Cardiac septum (tissue), 1 donor: ENCODE results near the gene ABLIM2. TPM values are rescaled to one million over a fixed set of nuclear protein-coding genes. Genes with fewer than 3 reads are reported as not detected.

Experiments
- DNase-seq: peaks from one replicate; pipeline ENCODE4 v3.0.0-alpha.2; 2020; ENCODE audit warnings: low spot score
- intact Hi-C: fragments of 100-400 bp; cut with DNase I; formaldehyde crosslinking; loops from one replicate; pipeline ENCODE4 v1.14.0; 2022
- total RNA-seq: library from RNA; stranded (reverse); fragmentation: NEBNext Ultra II Directional; extraction: Animal tissue kit (Norgen Biotek cat#: 25700); gene quantifications from one replicate; pipeline ENCODE4 v1.2.1, GENCODE V29; 2021
- donor health status: DM: no; HTN: no; CAD: no.

ABLIM2 gene
- total RNA-seq, 1 donor from 2014 or later: 22.6 TPM

DNA sequence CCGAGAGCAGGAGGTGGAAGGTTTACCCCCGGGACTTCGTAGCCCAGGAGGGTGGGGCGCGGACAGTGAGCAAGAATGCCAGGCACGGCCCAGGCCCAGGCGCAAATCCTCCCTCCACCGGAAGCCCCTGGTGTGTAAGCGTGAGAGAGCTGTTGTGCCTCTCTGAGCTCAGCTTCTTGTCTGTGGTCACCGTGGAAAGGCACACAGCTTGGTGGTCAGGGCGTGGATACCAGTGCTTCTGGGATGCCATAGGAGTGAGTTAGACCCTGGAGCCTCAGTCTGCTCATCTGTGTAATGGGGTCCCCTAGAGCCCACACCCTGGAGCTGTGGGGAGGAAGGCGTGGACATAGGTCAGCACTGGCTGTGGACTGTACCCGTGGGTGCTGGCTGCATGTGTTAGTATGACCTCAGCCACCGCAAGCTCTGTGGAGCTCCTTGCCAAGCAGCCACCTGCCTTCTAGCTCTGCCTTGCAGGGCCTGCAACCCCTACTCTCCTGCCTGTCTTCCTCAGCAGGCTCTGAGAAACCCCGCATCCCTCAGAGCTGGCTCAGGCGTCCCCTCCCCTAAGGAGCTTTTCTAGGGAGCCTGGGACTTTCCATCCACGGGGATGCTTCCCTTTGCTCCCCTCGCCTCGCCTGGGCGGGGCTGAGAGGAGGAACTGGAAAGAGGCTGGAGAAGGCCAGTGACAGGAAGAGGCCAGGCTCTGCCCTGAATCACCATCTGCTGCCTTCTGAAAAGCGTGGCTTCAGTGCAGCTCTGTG lies 190.9 kb downstream of the ABLIM2 start:
- intact Hi-C loops: no loop called here
- DNase-seq: no peak

DNA sequence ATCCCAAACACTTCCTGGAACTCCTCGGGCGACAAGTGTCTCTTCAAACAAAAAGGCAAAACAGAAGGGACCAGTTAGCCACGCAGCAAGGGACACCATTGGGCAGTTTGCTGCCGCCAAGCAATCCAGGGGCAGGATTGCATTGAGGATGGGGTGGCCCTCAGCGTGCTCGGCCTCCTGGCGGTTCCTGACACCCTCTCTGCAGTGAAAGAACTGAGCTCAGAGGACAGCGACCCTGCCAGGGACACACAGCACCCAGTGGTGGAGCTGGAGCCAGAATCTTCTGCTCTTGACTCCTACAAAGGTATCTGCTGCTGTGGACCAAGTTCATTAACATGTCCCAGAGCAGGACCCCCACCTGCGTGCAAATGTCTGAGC lies 191.6 kb downstream of the ABLIM2 start:
- intact Hi-C loops: no loop called here
- no peak for DNase-seq

DNA sequence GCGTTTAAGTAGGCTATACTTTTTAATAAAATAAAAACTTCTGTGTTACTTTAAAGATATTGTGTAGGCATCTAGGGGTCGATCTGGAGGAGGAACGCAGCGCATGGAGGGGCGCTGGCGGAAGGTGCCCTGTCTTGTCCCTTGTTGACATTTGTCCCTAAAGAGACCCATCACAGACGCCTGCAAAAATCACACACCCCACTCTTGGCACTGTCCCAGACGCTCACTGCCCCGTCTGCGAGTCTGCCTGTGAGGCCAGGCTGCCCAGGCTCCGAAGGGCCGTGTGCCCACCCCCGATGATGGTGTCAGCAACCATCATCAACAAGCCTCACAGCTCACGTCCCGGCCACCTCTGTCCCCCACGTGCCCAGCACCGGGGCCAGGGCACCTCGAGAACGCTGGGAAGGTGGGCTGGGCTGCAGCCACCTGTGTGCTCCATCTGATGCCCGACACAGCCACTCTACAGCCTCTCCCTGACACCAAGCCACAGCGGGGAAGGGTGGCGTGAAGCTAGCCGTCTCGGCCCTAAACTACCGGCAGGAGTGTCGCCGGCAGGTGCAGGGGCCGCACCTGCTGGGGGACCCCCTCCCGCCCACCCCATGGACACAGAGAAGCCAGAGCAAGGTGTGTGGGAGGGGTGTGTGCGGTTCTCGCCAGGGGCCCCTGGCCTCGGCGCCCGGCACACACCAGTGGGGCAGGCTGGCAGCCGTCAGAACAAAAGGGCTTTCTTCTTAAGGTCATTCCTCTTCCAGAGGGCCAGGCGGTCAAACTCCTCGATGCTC lies 192.1 kb downstream of the ABLIM2 start:
- intact Hi-C loops: no loop called here
- DNase-seq: no peak

DNA sequence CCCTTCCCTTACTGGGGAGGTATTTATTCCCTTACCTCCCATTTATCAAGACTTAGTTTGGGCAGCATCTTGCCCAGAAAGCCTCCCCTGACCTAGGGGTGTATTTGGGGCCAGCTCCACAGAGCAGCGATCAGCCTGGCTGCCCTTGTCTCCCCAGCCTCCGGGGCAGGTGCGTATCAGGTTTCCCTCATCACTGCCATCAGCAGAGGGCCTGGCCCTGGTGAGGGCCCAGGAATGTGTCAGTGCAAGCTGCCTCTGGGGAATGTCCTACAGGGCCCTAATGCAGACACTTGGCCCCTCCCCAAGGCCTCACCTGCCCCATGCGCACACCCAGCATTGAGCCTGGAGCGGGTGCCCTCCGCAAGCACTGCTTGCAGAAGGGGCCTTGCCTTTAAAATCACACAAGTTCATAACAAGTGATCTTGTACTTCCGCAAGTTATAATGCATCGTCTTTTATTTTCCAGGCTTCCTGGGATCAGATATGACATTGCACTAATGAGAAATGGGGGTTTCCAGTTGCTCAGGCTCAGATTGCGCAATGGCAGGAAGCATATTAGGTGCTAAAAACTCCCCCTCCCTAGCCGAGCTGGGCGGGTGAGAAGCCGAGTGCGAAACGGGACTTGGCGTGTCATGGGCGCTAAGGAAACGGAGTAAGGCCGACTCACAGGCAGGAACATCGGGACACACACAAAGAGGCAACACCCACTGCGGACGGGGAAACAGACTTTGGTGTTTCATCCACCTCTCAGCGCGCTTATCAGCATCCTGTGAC lies 193.5 kb downstream of the ABLIM2 start:
- DNase-seq: no peak
- intact Hi-C loops: no loop called here

DNA sequence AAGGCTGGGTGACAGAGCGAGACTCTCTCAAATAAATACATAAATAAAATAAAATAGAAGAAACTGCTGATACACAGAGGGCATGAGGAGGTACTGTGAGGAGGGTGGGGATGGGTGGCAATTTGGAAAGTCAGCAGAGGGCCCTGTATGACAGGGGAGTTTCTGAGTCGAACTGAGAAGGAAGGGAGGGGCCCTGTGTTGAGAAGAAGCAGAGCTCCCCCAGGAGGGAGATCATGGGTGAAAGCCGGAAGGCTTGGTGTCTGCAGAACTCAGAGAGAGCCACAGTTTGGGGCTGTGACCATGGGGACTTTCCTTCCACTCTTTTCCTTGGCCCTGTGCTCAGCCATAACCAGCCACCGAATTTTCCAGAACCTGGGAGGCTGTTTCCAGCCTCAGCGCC lies 194.2 kb downstream of the ABLIM2 start:
- intact Hi-C loops: no loop called here
- DNase-seq: no peak

DNA sequence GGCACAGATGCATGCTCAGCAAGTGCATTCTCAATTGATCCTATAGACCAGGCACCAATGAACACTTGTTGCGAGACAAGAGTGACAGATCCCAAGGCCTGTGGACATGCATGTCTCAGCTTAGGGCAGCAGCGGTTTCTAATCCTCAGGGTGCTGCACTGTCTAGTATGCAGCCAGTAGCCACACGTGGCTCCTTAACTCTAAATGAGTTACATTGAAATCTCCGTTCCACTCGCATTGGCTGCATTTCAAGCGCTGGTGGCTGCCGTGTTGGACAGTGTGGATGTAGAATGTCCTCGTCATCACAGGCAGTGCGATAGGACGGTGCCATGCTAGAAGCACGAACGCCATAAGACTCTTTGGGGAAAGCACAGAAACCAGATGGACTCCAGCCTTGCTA lies 194.9 kb downstream of the ABLIM2 start:
- DNase-seq: no peak
- intact Hi-C loops: no loop called here

DNA sequence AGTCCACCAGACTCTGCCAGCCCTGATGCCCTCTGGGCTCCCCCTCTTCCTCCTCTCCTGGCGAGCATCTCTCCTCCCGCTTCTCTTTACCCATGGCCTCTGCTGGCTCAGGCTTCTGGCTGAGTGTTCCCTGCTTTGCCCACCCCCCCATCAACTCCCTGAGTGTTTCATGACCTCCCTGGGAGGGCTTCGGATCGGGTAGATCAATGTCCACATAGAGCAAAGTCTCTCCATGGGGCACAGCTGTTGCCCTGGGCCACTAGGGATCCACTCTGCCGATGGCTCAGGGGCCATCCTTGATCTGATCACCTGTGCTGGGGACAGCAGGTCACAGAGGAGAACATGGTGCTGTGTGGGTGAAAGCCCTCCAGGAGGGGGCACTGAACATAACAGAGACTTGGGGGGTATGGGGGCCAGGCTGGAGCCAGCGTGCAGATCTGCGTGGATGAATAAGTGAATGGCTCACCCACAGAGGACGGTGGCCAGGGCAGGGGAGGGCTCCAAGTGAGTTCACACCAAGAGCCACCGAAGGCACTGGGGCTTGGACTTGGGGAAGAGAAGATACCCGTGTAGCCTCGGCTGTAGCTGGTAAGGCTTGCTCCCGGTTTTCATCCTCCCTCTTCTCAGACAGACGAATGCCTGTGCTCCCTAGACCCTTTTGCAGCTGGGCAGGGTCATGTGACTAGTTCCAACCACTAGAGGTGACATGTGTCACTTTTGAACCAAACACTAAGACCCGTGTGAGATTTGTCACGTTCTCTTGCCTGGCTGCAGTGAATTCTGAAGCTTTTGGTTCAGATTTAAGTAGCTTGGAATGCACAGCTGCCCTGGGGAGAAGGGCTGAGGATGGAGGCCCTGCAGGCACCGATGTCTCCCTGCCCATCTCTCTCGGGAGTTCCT lies 195.8 kb downstream of the ABLIM2 start:
- intact Hi-C loops: no loop called here
- DNase-seq: no peak

DNA sequence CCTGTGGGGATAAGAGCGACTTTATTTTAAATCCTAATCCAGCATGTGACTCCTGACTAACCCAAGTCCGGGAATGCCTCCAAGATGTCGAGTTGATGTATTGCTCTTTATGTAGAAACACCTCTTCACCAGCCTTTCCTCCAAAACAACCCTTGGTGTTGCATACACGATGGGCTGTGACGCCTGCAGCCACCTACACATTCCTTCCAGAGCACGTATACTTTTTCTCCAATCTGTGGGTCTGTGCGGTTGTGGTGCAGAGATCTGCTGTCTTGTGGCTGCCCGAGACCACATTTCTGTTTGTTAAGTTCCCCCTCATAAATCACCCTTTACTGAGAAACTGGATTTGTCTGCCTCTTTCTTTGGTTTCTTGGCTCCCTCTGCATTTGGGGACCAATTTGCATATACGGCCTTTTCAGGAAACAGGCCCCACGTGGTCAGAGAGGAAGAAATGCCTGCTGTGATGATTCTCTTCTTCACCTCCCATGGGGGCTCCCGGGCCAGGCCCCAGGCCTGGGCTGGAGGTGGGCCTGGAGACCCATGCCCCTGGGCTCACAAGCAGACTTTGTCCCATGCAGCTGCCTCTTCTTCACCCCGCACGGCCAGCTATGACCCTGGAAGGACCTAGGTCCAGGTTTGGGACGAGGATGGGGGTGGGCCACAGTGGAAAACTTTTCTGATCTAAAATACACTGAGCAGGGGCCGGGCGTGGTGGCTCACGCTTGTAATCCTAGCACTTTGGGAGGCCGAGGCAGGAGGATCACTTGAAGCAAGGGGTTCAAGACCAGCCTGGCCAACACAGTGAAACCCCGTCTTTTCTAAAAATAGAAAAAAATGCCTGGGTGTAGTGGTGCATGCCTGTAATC lies 197.6 kb downstream of the ABLIM2 start:
- intact Hi-C loops: no loop called here
- no peak for DNase-seq

DNA sequence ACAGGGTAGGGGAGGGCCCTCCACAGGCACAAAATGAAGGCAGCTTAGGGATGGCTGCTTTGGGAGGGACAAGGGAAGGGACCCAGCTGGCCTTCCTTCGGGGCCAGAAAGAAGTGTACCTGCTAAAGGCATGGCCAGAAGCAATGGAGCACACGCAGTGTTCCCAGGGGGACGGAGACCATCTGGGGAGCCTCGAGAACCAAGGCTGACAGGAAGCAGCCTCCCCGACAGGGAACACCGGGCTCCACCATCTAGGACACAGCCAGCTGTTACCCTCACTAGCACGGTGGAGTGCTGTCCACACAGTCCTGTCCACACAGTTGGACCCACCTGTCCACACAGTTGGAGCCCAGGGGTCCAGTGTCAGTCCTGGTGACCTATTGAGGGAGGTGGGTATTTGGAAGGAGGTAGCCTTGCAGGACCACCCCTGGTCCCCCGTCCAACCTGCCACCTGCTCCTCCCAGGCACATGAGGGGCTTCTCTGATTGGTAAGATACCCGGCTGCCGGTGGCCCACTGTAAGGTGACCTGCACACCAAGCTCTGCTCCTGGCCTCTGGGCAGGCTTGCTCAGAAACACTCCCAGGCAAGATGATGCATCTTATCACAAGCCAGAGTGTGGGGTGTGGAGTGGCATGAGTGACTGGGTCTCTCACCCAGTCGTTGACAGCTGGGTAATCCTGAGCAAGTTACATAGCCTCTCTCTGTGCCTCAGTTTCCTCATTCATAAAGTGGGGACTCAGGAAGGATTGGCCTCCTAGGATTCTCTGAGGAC lies 198.4 kb downstream of the ABLIM2 start:
- intact Hi-C loops: no loop called here
- DNase-seq: no peak

DNA sequence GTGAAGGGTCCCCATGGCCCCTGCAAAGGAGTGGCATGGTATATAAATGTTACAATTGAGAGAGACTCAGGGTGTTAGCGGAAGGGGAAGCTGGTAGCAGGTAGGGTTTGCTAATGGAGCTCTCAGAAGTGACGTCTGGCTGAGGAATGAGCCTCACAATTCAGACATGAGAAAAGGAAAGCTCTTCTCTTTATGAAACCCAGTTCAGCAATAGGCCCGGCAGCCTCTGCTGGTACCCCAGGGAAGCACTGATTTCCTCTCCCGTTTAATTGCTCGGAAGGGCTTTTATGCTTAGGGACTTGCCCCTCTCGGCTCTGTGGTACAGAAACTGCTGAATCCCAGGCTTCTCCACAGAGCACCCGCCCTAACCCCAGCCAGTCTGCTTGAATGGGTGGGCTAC lies 199.5 kb downstream of the ABLIM2 start:
- intact Hi-C loops: no loop called here
- no peak for DNase-seq

DNA sequence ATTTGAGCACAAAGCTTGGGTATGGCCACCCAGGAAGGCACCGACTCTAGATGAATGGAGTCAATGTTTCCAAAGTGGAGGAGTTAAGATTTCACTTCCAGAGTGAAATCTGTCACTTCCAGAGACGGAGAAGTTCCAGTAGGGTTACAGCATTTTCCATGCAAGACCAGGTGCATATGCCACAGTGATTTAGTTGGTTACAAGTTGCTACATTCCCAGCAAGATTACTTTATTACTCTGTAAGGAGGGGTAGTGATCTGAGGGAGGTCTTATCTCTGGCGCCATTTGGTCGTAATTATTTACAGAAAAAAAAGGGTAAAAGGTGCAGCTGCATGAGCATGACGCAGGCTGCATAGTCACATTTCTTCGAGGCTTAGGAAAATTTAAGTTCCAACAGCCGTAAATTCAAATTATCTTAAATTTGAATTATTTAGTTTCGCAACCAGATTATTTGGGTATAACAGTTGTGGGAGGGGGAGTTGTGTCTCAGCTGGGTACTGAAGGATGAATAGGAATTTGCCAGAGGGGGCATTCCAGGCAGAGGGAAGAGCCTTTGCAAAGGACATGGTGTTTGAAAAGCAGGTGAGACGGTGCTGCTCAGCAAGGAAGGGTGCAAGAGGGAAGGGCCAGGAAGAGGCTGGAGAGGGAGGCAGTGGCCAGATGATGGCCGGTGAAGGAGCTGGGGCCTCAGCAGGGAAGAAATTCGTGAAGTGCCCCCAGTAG lies 201.5 kb downstream of the ABLIM2 start:
- intact Hi-C loops: no loop called here
- no peak for DNase-seq

DNA sequence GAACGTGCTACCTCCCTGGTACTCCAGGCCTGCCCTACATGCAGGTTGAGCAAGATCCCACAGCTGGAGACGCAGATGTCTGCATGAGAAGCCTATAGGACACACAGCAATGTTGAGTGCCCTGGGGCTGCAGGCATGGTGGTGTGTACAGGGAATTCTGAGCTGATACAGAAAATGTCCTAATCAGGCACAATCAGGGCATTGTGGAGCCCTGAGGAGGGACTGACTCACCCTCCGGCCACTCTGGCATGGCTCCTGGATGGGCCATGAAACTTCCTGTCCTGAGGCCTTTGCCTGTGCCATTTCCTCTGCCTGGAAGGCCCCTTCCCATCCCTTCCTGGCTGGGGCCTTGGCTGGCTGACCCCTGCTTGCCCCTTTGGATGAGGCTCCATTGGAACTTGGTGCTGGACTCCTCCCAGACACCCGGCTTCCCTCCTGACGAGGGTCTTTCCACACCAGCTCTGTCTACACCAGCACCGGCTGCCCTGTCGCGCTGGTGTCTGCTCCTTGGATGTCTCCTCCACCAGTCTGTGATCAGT lies 202.3 kb downstream of the ABLIM2 start:
- no peak for DNase-seq

DNA sequence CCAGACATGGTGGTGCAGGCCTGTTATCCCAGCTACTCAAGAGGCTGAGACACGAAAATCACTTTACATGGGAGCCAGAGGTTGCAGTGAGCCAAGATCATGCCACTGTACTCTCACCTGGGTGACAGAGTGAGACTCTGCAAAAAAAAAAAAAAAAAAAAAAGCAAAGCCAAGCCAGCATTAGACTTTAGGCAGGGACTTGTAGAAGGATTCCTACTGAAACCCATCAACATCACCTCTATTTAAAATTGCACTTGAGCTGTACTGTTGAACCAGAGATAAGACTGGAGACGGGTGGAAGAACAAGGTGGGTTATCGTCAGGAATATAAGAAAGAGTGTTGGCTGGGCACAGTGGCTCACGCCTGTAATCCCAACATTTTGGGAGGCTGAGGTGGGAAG lies 203.2 kb downstream of the ABLIM2 start:
- DNase-seq: no peak
- intact Hi-C loops: no loop called here

More for the DNA sequence above, 202.3 kb downstream of the ABLIM2 start:
- intact Hi-C loops: no loop called here

DNA sequence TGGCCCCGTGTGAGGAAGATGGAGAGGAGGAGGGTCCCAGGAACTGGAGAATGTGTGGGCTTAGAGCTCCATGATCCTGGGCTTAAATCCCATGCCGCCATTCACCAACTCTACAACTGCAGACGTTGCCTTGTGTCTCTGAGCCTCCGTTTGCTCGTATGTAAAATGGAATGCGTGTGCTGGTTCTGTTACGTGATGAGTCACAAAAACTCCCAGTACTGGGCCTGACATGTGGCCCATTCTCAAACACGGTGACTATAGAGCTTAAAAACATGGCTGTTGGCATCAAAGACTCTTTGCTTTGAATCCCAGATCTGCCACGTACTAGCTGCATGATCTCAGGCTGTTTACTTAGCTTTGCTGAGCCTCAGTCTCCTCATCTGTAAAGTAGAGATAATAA lies 206.0 kb downstream of the ABLIM2 start:
- intact Hi-C loops: no loop called here
- no peak for DNase-seq

DNA sequence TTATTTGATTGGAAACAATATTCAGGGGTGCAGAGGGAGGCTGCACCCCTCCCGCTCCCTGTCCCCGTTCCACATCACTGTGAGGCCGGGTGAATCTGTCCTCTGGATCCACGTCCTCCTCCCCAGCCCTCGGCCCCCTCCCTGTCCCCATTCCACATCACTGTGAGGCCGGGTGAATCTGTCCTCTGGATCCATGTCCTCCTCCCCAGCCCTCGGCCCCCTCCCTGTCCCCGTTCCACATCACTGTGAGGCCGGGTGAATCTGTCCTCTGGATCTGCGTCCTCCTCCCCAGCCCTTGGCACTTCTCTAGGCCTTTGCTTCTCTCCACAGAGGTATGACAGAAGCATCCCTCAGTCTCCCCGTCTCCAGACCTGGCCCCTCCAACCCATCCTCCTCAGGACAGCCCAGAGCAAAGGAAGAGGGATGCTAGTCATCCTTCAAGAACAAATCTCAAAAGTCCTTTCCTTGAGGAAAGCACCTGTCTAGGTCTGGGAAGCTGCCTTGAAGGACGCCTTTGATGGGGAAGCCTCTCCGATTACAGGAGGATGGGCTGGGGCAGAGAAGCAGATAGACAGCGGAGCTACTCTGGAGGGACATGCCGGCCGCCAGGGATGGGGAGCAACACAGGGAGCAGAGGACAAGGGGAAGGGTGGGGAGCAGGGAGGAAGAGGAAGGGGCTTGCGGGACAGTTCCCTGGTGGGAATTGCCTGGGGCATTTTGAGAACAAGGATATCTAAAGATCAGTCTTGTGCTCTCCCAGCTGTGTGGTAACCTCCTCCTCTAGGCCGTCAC lies 208.1 kb downstream of the ABLIM2 start:
- intact Hi-C loops: no loop called here
- DNase-seq: no peak

DNA sequence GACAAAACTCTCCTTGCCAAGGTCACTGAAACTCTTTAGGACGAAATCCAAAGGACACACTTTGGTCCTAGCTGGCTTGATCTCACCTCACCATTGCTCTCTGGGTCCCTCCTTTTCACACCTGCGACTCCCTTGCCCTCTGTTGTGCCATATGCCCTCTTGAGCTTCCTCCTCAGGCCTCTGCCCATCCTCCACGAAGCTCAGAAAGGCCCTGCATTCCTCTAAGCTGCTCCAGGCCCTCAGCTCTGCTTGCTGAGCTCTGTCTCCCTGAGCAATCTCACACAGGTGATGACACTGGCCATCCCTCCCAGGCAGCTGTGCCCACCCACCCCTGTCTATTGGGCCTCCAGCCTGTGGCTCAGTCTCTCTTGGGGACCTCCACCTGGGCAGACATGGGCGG lies 208.9 kb downstream of the ABLIM2 start:
- DNase-seq: no peak
- intact Hi-C loops: no loop called here
